Mucosa of gallbladder (tissue), 1 donor: ENCODE measurements around the gene EXOC4. TPM values are rescaled to one million over a fixed set of nuclear protein-coding genes. Genes with fewer than 3 reads are reported as not detected.

Experiments used
- DNase-seq: peaks from one replicate; pipeline ENCODE4 v3.0.0-alpha.2; 2020; ENCODE audit warnings: low spot score
- total RNA-seq: library from RNA; stranded (reverse); gene quantifications from one replicate; pipeline ENCODE4 v1.2.1, GENCODE V29; 2021
- donor health status: DM: no; HTN: no; CAD: no.

EXOC4 gene
- total RNA-seq, 1 donor from 2014 or later: 71.3 TPM

DNA sequence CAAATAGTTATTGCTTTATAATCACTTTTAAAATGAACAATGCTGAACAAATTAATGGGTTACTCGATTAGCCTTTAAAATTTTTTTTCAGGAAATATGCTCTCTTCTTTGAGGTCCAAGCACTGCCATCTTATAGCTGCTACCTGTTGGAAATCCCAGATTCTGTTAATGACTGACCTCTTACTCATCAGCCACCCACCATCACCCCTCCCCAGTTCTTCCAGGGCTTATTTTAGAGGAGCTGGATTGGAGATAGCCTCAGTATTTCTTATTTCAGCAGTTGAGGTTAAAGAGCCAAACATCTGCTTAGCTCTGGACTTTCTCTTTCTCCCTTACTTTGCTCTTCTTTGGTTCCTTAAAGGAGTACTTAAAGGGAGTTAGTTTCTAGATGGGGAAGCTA, 420.0 kb downstream of the EXOC4 start:
- no peak for DNase-seq

DNA sequence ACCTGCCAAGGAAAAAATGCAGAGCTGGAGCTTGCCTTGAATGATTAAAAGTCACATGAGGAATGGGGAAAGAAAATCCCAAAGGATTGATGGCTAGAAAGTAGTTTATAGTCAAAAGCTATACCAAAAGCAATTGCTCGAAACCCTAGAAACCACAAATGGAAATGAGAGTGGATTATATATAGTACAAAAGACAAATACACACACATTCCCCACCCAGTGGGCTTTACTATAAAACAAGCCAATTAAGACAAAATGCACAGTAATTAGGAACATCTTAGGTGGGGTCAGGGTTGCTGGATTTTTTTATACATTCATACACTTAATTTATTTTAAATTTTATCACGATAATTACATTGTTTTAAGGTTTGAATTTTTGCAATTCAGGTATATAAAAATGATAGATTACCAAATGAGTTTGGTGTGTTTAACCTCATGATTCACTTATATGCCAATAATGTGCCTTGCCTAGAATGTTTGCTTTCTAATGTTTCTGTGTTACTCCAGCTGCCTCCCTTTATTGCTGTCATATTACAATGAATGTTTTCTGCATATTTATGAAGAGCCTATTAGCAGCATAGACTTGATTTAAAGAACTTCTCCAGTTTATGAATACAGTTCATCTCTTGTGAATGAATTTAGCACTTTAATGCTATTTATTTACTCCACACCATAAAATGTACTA, 421.3 kb downstream of the EXOC4 start:
- no peak for DNase-seq

DNA sequence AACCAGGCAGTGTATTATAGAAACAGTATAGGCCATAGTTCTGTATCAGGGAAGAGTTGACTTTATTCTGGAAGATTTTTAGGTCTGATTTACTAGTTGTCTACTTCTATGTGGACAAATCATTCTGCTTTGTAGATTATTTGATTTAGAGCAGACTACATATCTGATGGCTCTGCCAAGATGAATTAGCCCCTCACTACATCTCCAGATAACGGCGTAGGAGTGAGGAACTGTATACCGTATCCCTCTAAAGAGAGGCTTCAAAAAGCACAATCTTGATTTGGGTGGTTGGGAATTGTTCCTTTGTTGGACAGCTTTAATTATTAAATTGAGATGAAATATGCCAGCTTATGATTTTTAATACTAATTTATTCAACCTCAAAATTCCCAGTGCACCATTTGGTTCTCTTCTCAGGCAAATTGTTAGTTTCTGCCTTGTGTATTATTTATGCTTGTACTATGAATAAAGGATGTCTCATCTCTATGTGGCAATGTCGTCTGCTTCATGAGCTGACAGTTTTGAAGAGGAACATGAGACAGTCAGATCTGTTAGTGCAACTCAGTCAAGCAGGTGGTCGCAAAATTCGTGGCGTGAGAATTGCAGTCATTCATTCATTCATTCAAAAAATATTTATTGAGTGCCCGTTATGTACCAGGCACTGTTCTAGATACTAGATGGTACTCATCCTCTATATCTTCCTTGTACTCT, 422.8 kb downstream of the EXOC4 start:
- DNase-seq: no peak

DNA sequence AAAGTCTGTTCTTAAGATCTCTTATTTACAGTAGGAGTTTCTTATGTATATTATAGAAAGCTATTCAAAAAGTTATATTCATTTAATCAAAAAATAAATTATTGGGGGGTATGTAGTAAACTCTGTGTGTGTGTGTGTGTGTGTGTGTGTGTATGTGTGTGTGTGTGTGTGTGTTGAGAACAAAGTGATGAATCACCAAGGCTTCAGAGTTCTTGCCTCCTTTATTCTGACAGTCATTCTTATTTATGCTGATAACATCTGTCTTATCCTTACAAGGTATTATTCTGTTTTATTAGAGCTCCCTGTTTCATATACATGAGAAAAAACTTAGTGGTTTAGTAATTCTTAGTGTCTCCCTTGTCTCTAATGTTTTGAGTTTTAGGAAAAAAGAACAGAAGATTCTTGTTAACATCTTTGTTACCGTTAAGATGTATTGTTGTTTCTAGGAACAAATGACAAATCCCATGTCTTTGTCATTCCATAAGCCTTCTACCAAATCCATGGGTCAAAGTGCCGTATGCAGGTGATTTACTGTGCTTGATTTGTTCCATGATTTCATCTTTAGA, 424.0 kb downstream of the EXOC4 start:
- no peak for DNase-seq

- DNase-seq: no peak
These were observed 425.4 kb downstream of the EXOC4 start for GRCh38 chr7:133678137-133678814.

DNA sequence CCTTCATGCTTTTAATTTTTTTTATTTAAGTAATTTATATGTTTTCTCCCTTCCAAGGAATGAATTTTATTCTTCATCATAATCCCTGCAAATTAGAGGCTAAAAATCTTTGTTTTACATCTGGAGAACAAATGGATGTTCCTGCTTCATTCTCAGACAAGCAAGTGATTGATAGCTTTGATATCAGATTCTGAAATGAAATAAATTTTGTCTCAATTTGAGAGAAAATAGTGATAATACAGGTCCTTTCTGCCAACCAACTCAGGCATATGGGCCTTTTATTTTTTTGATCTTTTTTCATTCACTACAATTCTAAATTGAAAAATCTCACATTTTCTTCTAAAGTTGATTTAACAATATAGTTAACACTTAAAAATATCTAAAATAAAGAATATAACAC, 427.1 kb downstream of the EXOC4 start:
- DNase-seq: no peak

DNA sequence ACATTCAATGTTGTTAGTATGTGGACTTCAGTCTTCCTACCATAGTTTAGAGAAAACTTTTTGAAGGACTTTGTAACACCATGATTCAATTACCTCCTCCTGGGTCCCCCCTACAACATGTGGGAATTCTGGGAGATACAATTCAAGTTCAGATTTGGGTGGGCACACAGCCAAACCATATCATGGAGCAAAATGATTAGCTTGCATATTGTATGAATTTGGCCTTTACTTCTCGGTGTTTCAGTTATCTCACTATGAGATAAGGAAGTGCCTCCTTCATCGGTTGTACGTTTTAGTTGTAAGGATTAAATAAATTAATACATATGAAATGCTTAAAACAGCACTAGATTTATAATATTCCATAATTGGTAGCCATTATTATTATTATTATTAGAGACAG, 428.7 kb downstream of the EXOC4 start:
- no peak for DNase-seq

DNA sequence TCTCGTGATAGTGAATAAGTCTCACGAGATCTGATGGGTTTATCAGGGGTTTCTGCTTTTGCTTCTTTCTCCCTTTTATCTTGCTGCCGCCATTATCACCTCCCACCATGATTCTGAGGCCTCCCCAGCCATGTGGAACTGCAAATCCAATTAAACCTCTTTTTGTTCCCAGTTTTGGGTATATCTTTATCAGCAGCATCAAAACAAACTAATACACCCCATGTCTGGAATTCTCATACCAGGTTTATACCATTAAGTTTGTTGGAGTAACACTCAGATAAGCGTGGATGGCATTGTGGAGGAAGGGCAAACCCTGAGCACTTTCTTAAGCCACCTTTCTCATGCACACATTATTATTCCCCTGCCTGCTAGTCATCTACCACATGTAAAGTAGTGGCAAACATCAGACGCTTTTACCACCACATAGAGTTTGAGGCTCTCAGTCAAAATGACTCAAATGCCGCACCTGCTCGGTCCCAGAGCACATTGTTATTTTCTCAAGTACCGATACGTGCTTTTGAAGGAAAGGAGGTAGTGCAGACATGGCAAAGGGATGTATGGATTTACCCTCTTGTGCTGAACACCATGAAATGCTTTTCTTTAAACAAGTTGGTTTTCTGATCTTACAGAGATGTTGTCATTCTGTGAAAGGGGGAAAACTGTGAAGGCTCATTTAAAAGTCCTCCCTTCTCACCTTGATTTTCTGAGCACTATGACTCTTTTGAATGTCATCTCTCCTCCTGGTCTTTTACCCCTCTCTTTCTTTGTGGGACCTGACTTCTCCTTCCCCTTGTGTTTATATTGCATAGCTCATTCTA, 429.7 kb downstream of the EXOC4 start:
- no peak for DNase-seq

DNA sequence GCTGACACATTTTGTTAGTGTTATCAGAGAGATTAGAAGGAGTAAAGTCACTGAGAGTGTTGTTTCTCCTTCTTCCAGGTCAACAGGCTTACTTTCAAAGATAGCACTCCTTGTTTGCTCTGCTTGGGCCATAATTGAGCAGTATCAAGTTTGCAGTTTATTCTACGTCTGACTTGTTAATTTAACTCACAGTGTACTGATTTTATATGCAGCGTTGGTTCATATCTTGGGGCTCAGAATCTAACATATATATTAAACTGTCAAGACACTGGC, 430.2 kb downstream of the EXOC4 start:
- no peak for DNase-seq

DNA sequence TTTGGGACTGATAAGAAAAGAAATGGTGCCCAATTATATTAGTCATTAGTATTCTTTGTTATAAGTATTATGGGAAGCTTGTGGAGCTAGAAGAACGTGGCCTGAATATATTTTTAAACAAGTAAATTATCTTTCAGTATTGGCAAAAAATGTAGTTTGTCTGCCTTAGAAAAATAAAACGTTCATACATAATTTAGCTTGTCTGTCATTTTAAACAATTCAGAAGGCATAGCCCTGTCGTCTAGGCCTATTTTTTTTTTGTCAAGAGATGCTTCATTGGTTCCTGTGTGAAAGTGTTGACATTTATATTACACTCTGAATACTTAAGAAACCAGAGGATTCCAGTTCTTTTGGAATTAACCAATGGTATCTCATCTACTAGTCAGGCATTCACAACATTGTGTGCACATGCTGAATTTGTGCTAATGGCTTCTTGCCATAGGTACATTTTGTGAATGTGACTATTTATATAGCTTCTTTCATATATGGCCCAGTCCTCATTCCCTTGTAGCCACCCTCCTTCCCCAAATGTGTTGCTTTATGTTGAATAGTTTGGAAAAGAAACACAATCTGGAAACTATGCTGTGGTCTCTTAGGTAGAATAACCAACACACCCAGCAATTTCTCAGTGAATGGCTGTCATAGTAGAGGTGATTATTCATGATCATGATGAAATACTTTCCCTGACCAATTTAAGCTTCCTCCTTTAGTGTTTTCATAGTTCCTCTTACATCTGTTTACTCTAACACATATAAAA, 435.8 kb downstream of the EXOC4 start:
- DNase-seq: no peak

DNA sequence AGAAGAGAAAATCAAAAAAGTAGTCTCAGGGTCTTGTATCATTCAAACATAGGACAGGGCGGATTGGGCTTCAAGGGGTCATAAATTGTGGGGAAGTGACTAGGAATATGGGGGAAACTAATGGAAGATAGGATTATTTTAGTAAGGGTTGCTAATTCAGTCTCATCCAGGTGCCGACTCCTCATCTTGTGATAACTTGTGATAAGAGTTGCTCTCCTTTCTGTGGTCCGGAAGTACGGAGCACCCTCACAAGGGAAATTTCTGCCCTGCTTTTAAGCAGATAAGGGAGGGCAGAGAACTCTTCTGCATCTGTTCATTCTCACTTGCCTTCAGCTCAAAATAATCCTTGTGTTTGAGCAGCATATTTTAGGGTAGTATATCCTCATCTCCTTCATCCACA, 437.9 kb downstream of the EXOC4 start:
- no peak for DNase-seq

DNA sequence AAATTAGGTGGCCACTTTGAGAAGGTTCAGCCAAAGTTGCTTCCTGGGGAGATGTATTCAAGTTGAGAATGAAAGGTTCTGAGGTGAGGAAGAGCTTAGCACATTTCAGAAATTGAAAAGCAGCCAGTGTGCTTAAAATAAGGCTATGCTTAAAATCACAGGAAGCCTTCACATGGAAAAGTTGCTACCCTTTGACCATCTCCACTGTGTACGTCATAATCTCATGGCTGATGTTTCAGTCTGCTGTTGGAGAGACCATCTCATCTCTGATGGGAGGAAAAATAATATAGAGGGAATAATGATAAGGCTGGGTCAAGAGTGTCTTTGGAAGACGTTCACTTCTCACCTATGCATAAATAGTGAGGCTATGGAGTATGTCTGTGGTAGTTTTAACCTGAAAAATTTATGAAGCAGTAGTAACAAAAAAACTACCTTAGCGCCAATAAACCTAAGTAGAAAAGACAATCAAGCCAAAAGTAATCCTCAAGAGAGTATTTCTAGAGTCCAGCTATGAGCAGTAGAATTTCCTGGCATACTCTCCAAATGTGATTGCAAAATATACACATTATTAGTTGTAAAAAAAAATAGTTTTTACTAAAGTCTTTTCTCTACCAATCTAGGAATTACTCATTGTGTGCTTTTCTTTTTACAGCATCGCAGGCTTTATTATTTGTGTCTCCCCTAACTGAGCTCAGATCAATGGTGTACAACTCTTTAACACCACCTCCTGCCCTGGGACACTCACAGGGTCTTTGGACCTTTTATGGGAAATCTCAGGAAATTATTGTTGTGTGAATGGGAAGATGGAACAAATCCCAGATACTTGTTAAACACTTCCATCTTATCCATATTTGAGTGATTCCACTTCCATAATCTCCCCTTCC, 439.1 kb downstream of the EXOC4 start:
- DNase-seq: no peak

- no peak for DNase-seq
These were observed 440.4 kb downstream of the EXOC4 start for GRCh38 chr7:133693281-133693680.

DNA sequence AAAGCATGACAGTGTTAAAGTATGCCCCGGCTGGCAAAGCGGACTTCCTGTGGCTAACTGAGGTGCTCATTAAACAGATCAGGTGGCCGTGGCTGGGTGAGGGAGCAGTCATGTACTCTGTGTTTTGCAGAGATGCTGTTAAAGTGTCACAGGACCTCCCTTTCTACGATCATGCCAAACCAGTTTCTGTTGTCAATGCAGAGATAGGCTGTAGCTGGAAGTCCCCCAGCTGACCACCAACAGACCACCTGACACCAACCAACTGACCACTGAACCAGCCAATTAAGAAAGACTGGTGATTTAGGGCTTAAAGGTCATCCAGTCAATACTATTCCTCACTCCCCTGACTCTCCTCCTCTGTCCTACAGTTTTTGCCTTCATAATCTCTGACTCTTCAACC, 443.2 kb downstream of the EXOC4 start:
- DNase-seq: no peak

GRCh38 chr7:133697585-133697984, 444.7 kb downstream of the EXOC4 start:
- no peak for DNase-seq

DNA sequence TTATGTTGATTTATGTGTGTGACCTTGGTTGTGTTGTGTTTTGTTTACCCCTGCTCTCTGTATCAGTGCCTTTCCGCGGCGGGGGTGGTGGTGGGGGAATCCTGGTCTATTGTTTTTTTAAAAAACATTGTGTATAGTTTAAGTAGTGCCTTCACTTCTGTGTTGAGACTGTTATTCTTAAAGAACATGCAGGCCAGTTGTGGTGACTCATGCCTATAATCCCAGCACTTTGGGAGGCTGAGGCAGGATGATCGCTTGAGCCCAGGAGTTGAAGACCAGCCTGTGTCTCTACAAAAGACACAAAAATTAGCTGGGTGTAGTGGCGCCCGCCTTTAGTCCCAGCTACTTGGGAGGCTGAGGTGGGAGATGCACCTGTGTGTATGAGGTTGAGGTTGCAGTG, 445.2 kb downstream of the EXOC4 start:
- DNase-seq: no peak

DNA sequence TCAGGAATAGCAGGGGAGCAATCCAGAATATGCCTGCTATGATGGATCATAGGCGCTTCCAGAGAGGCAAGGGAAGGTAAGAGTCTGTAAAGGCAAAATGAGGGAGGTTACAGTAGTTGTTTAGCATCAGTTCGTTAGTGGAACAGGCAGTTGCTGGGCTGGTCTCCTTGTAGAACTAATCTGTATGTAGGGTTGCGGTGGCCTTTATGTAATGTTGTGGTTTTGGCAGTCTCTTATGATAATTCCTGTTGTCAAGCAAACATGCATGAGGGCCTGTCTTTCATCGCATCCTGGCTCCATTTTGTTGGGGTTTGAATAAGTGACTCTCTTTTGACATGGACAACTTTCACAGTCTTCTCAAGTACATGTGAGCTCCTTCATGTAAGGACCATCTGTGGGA, 446.5 kb downstream of the EXOC4 start:
- no peak for DNase-seq

DNA sequence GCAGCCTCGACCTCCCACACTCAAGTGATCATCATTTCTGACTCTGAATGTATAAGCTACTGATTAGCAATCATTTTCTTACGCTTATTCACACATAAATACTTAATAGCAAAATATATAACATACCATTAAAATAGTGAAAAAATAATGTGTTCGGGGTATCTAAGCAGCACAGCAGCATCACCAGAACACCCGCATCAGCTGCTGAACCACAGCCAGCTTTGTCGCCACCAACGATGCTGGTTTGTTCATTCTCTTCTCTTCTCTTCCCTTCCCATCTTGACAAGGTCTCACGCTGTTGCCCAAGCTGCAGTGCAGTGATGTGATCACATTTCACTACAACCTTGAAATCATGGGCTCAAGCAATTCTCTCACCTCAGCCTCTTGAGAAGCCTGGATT, 449.2 kb downstream of the EXOC4 start:
- no peak for DNase-seq

GRCh38 chr7:133702960-133703359, 450.1 kb downstream of the EXOC4 start:
- DNase-seq: no peak

DNA sequence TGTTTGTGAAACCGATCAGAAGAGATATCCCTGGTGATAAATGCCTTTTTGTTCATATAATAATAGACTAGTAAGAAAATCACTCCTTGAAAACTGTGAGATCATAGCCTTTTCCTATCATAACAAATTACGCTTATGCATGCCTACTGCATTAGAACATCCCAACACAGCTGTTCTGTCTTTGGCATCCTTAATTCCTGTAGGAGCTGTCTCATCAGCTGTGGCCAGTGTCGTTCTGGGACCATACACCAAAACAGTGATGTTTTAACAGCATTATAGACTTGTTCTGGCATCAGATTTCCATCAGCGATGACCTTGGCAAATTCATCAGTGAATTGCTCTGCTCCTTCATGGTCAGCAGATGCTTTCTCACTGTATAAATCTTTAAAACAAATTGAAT, 450.7 kb downstream of the EXOC4 start:
- no peak for DNase-seq
